ENCODE measurements around the gene MRPL44.

Gene MRPL44

DNA sequence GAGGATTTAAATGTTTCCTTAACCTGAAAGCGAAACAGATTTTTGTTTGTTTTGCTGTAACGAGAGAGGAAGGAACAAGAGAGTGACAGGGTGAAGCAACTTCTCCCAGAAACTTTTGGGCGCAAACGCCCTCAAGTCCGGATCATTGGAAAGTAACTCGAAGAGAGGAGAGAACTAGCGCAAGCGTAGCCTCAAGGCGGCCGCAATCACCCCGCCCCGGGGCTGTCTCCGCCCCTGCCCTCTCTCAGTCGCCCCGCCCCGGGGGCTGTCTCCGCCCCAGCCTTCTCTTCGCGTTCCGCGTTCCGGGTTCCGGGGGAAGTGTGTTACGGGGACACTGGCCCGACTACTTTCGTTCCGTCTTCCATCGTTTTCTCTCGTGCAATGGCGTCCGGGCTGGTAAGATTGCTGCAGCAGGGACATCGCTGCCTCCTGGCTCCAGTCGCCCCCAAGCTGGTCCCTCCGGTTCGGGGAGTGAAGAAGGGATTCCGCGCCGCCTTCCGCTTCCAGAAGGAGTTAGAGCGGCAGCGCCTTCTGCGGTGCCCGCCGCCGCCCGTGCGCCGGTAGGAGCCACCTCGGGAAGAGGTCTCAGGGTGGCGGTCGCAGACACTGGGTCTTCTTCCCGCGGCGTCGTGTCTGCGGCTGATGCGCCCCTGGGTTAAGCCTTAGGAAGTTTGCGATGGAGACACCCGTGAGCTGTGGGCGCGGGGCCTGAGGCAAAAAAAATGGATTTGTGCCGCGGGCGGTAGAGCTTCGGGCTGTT, at the start of gene MRPL44:
TSS of gene MRPL44 (plus strand) at position 372 of the 760 bp plus-strand sequence. CDS start at position 382, 10 bp downstream.
- peak within 1 kb of the TSS; percentile 80 for H3K4me3 ChIP-seq (ENCODE audit: low read depth, low read length)
- POLR2A ChIA-PET = interaction anchor here (0.7 to 0.9 kb wide), 2 partner anchors 15 to 455 kb away, joined by 3 read pairs; no protein-coding TSS in a partner anchor
- CTCF ChIA-PET = interaction anchor here (1.0 to 5.2 kb wide), 7 partner anchors 11 to 327 kb away, joined by 3 to 38 read pairs (median 4); no protein-coding TSS in a partner anchor
- TF ChIP-seq, protein P1, sequence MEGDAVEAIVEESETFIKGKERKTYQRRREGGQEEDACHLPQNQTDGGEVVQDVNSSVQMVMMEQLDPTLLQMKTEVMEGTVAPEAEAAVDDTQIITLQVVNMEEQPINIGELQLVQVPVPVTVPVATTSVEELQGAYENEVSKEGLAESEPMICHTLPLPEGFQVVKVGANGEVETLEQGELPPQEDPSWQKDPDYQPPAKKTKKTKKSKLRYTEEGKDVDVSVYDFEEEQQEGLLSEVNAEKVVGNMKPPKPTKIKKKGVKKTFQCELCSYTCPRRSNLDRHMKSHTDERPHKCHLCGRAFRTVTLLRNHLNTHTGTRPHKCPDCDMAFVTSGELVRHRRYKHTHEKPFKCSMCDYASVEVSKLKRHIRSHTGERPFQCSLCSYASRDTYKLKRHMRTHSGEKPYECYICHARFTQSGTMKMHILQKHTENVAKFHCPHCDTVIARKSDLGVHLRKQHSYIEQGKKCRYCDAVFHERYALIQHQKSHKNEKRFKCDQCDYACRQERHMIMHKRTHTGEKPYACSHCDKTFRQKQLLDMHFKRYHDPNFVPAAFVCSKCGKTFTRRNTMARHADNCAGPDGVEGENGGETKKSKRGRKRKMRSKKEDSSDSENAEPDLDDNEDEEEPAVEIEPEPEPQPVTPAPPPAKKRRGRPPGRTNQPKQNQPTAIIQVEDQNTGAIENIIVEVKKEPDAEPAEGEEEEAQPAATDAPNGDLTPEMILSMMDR (IDR thresholded peaks at IDR 0.05; ENCODE audit: insufficient read depth, low read length, missing control alignments) = no peak
- peak; percentile 69 for DNase-seq (ENCODE audit: low read depth, low spot score)

DNA sequence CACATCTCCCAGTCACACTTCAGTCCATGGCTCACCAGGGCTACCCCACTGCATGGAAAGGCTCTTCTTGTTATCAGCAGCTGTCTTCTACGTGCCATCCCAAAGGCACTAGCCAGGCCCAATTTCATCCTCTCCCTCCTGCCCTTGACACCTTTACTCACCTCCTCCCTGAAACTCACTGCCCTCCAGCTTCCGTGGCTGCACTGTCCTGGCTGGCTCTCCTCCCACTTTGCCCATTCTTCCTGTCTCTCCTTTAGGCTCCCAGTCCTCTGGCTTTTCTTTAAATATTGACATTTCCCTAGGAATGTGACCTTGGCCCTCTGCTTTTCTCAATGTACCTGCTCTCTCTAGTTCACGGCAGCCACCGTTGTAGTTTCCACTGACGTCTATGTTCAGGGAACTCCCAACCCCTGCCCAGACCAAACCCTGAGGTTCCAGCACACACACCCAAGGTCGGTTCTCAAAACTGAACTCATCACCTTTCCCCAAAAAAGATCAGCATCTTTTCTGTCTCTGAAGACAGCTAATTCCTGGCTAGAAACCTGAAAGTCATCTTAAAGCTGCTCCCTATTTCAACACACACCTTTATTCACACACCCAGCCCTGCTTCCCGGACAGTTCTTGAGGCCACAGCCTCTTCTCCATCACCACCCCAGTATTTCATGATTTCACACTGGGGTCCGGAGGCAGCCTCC, 48.8 kb upstream of the MRPL44 start:
- CTCF ChIA-PET = interaction anchor here (0.9 to 1.4 kb wide), 2 partner anchors 11 to 20 kb away, joined by 3 to 4 read pairs; no protein-coding TSS in a partner anchor
- DNase-seq (ENCODE audit: low read depth, low spot score) = no peak
- no peak overlapping the region for H3K4me3 ChIP-seq (ENCODE audit: low read depth, low read length)
- POLR2A ChIA-PET = no interaction called here
- TF ChIP-seq, protein P1 (IDR thresholded peaks at IDR 0.05; ENCODE audit: insufficient read depth, low read length, missing control alignments) = no peak

DNA sequence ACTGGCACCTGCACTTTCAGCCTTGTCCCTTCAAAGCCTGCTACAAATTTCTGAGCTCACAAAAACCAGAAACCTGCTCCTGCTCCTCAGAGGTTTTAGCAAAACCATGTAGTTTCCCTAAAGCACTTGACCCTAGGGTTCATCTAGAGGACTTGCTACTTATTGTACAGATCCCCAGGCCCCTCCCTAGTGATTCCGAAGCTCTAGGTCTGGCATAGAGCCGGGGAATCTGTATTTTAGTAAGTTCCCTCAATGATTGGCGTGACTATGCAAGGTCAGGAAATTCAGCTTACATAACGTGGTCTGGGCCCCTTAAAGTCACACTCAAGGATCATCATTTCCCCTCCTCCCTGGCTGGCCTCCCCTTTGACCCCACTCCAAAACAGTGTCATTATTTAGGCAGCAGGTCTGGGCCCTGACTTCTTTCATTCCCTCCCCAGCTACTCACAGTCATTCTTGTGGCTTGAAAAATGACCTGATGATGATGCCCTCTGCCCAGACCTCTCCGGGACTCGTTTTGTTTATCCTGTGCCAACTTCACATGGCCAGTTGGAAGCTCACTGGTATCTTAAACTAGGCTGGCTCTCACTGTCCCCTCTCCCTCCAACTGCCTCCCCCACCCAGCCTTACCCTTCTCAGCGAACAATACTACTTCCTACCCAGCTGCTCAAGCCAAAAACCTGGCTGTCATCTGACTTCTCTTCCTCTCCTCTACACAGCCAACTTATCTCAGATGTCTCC, 48.1 kb upstream of the MRPL44 start:
- TF ChIP-seq, protein P1 (IDR thresholded peaks at IDR 0.05; ENCODE audit: insufficient read depth, low read length, missing control alignments) = no peak
- POLR2A ChIA-PET = no interaction called here
- H3K4me3 ChIP-seq (ENCODE audit: low read depth, low read length) = no peak overlapping the region
- CTCF ChIA-PET = no interaction called here
- no peak for DNase-seq (ENCODE audit: low read depth, low spot score)

DNA sequence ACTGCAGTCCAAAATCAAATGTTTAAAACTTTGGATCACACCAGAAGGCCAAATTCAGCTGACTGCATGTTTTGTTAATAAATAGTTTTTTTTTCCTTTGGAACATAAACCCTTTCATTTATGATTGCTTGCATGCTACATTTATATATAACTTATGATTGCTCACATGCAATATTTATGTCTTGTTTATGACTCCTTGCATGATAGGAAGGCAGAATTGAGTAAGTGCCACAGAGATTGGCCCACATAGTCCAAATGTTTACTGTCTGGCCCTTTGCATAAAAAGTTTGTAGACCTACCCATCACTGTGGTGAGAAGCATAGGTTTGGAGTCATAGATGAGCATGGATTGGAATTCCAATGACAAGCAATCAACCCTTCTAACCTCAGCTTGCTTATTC, 42.9 kb upstream of the MRPL44 start:
- no peak overlapping the region for H3K4me3 ChIP-seq (ENCODE audit: low read depth, low read length)
- TF ChIP-seq, protein P1 (IDR thresholded peaks at IDR 0.05; ENCODE audit: insufficient read depth, low read length, missing control alignments) = no peak
- CTCF ChIA-PET = interaction anchor here (1.0 kb wide), 1 partner anchor 117 kb away, joined by 3 read pairs; no protein-coding TSS in a partner anchor
- POLR2A ChIA-PET = no interaction called here
- no peak for DNase-seq (ENCODE audit: low read depth, low spot score)

DNA sequence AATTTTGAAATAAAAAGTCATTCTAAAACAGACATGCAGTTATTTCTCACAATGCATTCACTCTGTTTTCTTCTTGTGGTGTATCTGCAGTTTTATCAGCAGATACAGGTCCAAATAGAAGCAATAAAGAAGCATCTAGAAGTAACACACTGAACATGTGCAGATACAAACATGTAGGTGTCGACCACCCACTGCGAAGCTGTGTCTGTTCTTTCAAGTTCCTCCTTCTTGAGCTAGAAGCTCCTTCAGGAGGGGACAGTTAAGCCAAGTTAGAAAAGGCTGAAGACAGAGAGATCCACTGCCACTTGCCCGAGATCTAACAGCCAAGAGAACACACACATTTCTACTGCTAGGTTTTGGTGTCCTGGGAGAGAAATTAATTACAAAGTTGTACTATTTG, 42.2 kb upstream of the MRPL44 start:
- ChIA-PET POLR2A (no interaction called here), CTCF (interaction anchor here (1.0 kb wide), 1 partner anchor 118 kb away, joined by 3 read pairs; no protein-coding TSS in a partner anchor)
- TF ChIP-seq, protein P1 (IDR thresholded peaks at IDR 0.05; ENCODE audit: insufficient read depth, low read length, missing control alignments) = no peak
- no peak overlapping the region for H3K4me3 ChIP-seq (ENCODE audit: low read depth, low read length)
- no peak for DNase-seq (ENCODE audit: low read depth, low spot score)

Data from AG04449 (cell line).